NT2/D1 (cell line): Measurements from ENCODE around the gene ACADSB.

Source experiments
- DNase-seq: peaks from one replicate; pipeline ENCODE4 v3.0.0-alpha.2; 2011; ENCODE audit warnings: low read depth, low spot score
- H3K27me3 ChIP-seq: 2 replicates; pipeline ENCODE4 v1.6.0; 2011; ENCODE audit warnings: mild to moderate bottlenecking; ENCODE audit not compliant: insufficient read length, insufficient read depth
- H3K36me3 ChIP-seq: 2 replicates; pipeline ENCODE4 v1.6.1; 2011; ENCODE audit warnings: mild to moderate bottlenecking, low read length, mixed read lengths; ENCODE audit not compliant: insufficient read depth, insufficient read length
- H3K4me1 ChIP-seq: 2 replicates; pipeline ENCODE4 v1.5.1; 2011; ENCODE audit not compliant: insufficient read depth, insufficient read length
- H3K4me3 ChIP-seq: 2 replicates; pipeline ENCODE4 v1.5.1; 2011; ENCODE audit warnings: low read depth; ENCODE audit not compliant: insufficient read length
- H3K9ac ChIP-seq: 2 replicates; pipeline ENCODE4 v1.6.0; 2011; ENCODE audit warnings: low read depth; ENCODE audit not compliant: insufficient read length
- H3K9me3 ChIP-seq: 2 replicates; pipeline ENCODE4 v1.5.1; 2011; ENCODE audit warnings: mild to moderate bottlenecking, low read length; ENCODE audit not compliant: insufficient read depth
- SUZ12 ChIP-seq: IDR thresholded peaks from 2 replicates; pipeline ENCODE4 v1.6.1; 2011; ENCODE audit not compliant: insufficient read length, insufficient read depth; ENCODE audit errors: extremely low read depth
- YY1 ChIP-seq: IDR thresholded peaks from 2 replicates; pipeline ENCODE4 v1.6.1; 2011; ENCODE audit not compliant: insufficient read length, insufficient read depth
- ZNF274 ChIP-seq: IDR thresholded peaks from 2 replicates; pipeline ENCODE4 v1.6.1; 2011; ENCODE audit warnings: mild to moderate bottlenecking, low read depth, low read length

Gene ACADSB

GRCh38 chr10:123008355-123009104 is at the start of gene ACADSB, which contains the start of gene IKZF5:
TSS of gene ACADSB (plus strand) at chr10:123009006. CDS start at chr10:123009030, 24 bp downstream.
TSS of gene IKZF5 (minus strand) at chr10:123008795. CDS start at chr10:122998625, 10,170 bp downstream.
- Histone ChIP-seq H3K27me3 (peaks cover 18% of the 10 kb centered on the region), H3K4me1 (peaks cover 3% of the 10 kb centered on the region), H3K9me3 (no peaks in the 10 kb centered on the region), H3K36me3 (peaks cover 3% of the 10 kb centered on the region), H3K4me3 (peak within 1 kb of the TSS; percentile 84), H3K9ac (peak within 1 kb of the TSS; percentile 86)
- TF ChIP-seq YY1 = peak; percentile 77
- no peak for TF ChIP-seq ZNF274
- DNase-seq = peak; percentile 92

- no peaks in the 10 kb centered on the region for H3K27me3 ChIP-seq
- TF ChIP-seq ZNF274 = no peak
- TF ChIP-seq YY1 = no peak
- no peak for TF ChIP-seq SUZ12
- H3K4me1 ChIP-seq = no peaks in the 10 kb centered on the region
- peaks cover 5% of the 10 kb centered on the region; the same call in 1 of the 2 replicates for H3K9me3 ChIP-seq
- no peak overlapping the region for H3K9ac ChIP-seq
- H3K36me3 ChIP-seq = peaks cover 15% of the 10 kb centered on the region
- no peak for DNase-seq
- H3K4me3 ChIP-seq = no peak overlapping the region
These were observed 46.4 kb upstream of the ACADSB start for GRCh38 chr10:122962405-122962804.

GRCh38 chr10:122966879-122967278 is 41.9 kb upstream of the ACADSB start:
- peaks cover 5% of the 10 kb centered on the region; the same call in 1 of the 2 replicates for H3K9me3 ChIP-seq
- H3K36me3 ChIP-seq = peaks cover 15% of the 10 kb centered on the region
- no peak for DNase-seq
- no peaks in the 10 kb centered on the region for H3K4me1 ChIP-seq
- TF ChIP-seq YY1 (no peak), SUZ12 (no peak), ZNF274 (no peak)
- no peak overlapping the region for H3K4me3 ChIP-seq
- H3K27me3 ChIP-seq = no peaks in the 10 kb centered on the region
- H3K9ac ChIP-seq = no peak overlapping the region

- no peak for TF ChIP-seq YY1
- no peak for TF ChIP-seq ZNF274
- TF ChIP-seq SUZ12 = no peak
- no peak overlapping the region for H3K4me3 ChIP-seq
- no peaks in the 10 kb centered on the region for H3K27me3 ChIP-seq
- no peak overlapping the region for H3K9ac ChIP-seq
- DNase-seq = no peak
- H3K4me1 ChIP-seq = no peaks in the 10 kb centered on the region
- H3K9me3 ChIP-seq = peaks cover 5% of the 10 kb centered on the region; the same call in 1 of the 2 replicates
- peaks cover 15% of the 10 kb centered on the region for H3K36me3 ChIP-seq
These were observed 40.1 kb upstream of the ACADSB start for GRCh38 chr10:122968698-122969097.

GRCh38 chr10:122974023-122974422 is 34.8 kb upstream of the ACADSB start:
- no peak for DNase-seq
- Histone ChIP-seq H3K4me1 (no peaks in the 10 kb centered on the region), H3K4me3 (no peak overlapping the region), H3K27me3 (no peaks in the 10 kb centered on the region), H3K9ac (no peak overlapping the region), H3K9me3 (no peaks in the 10 kb centered on the region), H3K36me3 (no peaks in the 10 kb centered on the region)
- TF ChIP-seq YY1 = no peak
- TF ChIP-seq SUZ12 = no peak
- no peak for TF ChIP-seq ZNF274

- DNase-seq = no peak
- Histone ChIP-seq H3K4me3 (no peak overlapping the region), H3K9me3 (no peaks in the 10 kb centered on the region), H3K9ac (no peak overlapping the region), H3K27me3 (no peaks in the 10 kb centered on the region), H3K36me3 (no peaks in the 10 kb centered on the region), H3K4me1 (no peaks in the 10 kb centered on the region)
- no peak for TF ChIP-seq ZNF274
- no peak for TF ChIP-seq SUZ12
These were observed 34.2 kb upstream of the ACADSB start for GRCh38 chr10:122974543-122975064.

GRCh38 chr10:122980209-122981065 is 28.4 kb upstream of the ACADSB start, which contains the start of gene PSTK:
TSS of gene PSTK (plus strand) at chr10:122980401. CDS start at chr10:122980480, 79 bp downstream.
- H3K9me3 ChIP-seq = no peaks in the 10 kb centered on the region
- DNase-seq = peak; percentile 77
- no peak for TF ChIP-seq YY1
- TF ChIP-seq ZNF274 = no peak
- TF ChIP-seq SUZ12 = no peak
- H3K4me1 ChIP-seq = no peaks in the 10 kb centered on the region
- H3K27me3 ChIP-seq = no peaks in the 10 kb centered on the region
- peak within 1 kb of the TSS; percentile 86 for H3K9ac ChIP-seq
- peak within 1 kb of the TSS; percentile 78 for H3K4me3 ChIP-seq
- peaks cover 14% of the 10 kb centered on the region for H3K36me3 ChIP-seq
